Pancreas (tissue), 10 donors: ENCODE measurements around the gene RTN4RL1. TPM values are rescaled to one million over a fixed set of nuclear protein-coding genes. Genes with fewer than 3 reads are reported as not detected.
A peak's percentile ranks its signal among the peaks of the same experiment; 100 is the strongest.

Experiments used
- ATAC-seq, 4 donors: fragments of 200-7000 bp; cut with Tn5 transposase; one replicate each; pipeline versions ENCODE4 v1.8.0 to v1.9.1; 2020; ENCODE audit warnings: mild to moderate bottlenecking in 4 of 4, moderate library complexity in 4 of 4
- DNase-seq, 6 donors: peaks; one replicate each; pipeline ENCODE4 v3.0.0-alpha.2; 2020
- FAIRE-seq: peaks from 2 replicates; lab custom pipeline; 2012; peaks lifted over from hg19 to GRCh38; lab: Jason Lieb, UNC
- H3K27ac ChIP-seq, 4 donors: fragments of 200-600 bp; sonication (generic); 1 replicate in 3 of 4; 2 replicates in 1 of 4; pipeline versions ENCODE4 v1.5.0 to v1.8.0; 2020
- H3K27me3 ChIP-seq, 4 donors: fragments of 200-600 bp; one replicate each; pipeline ENCODE4 v1.8.0; 2021
- H3K36me3 ChIP-seq, 3 donors: fragments of 200-600 bp; sonication (generic) in 1 of 3; one replicate each; pipeline versions ENCODE4 v1.5.0 to v1.8.0; 2020 to 2021
- H3K4me1 ChIP-seq, 3 donors: fragments of 200-600 bp; one replicate each; pipeline ENCODE4 v1.8.0; 2021
- H3K4me3 ChIP-seq, 4 donors: fragments of 200-600 bp; sonication (generic) in 2 of 4; one replicate each; pipeline versions ENCODE4 v1.5.0 to v1.8.0; 2020 to 2021
- H3K9me3 ChIP-seq, 4 donors: fragments of 200-600 bp; one replicate each; pipeline ENCODE4 v1.8.0; 2021
- CTCF ChIP-seq, 4 donors: fragments of 200-600 bp; sonication (generic) in 3 of 4; IDR thresholded peaks; one replicate each; pipeline versions ENCODE4 v1.5.0 to v1.8.0; 2021; ENCODE audit warnings: antibody characterized with exemption in 4 of 4
- WGBS, 2 donors: extraction: QIAGEN DNeasy Blood & Tissue Kit; methylation state at CpG; one replicate each; pipeline ENCODE4 v1.1.7; 2013; 5-methylcytosine and 5-hydroxymethylcytosine counted together
- intact Hi-C, 3 donors: fragments of 100-400 bp; cut with DNase I; formaldehyde crosslinking; loops; one replicate each; pipeline versions ENCODE4 v1.11.1 to v1.14.2; 2022
- polyA plus RNA-seq, 2 donors: library from polyadenylated mRNA; stranded (reverse); fragments of 200-250 nt; gene quantifications; one replicate each; pipeline ENCODE4 v1.2.3, GENCODE V29; 2013
- total RNA-seq, 6 donors: library from RNA; stranded (reverse); fragmentation: NEBNext Ultra II Directional in 4 of 6; extraction: Animal tissue kit (Norgen Biotek cat#: 25700) in 4 of 6; gene quantifications; one replicate each; pipeline versions ENCODE4 v1.2.1 to v1.2.4, GENCODE V29; 2021 to 2023
- donor health status: healthy with polysubstance abuse.
- donor health status: DM: no; HTN: no; CAD: no; lungs with moderate emphysema.
- donor health status: DM: no; HTN: no; CAD: no.
- donor health status: control.
- donor health status: control.
- donor health status: Bipolar disorder and iron deficiency.
- donor health status: DM: yes; HTN: yes; CAD: no.
- donor health status: DM: no; HTN: no; CAD: no.
- donor health status: DM: no; HTN: no; CAD: no.
- donor health status: DM: yes; HTN: yes; CAD: no.

Gene RTN4RL1
- total and polyA plus RNA-seq, 8 donors, result 0.93 to 3.6 (median 2.1) TPM

DNA sequence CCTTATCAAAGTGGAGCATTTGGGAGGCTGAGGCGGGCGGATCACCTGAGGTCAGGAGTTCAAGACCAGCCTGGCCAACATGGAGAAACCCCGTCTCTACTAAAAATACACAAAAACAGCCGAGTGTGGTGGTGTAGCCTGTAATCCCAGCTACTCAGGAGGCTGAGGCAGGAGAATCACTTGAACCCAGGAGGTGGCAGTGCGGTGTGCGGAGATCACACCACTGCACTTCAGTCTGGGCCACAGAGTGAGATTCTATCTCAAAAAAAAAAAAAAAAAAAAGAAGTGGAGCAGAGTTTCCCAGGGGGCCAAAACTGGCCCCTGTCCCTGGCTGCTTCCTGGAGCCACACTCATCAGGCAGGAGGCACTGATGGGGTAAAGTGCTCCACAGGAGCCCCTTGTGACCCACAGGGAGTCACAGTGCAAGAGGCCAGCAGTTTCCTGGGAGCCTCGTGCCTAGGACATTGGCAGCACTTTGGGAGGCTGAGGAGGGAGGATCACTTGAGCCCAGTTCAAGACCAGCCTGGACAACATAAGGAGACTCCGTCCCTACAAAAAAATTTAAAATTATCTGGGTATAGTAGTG lies 44.4 kb downstream of the RTN4RL1 start:
- no peak for TF ChIP-seq CTCF (IDR thresholded peaks at IDR 0.05)
- Histone ChIP-seq H3K27ac (no peak overlapping the region), H3K4me3 (no peak overlapping the region), H3K9me3 (no peaks in the 10 kb centered on the region), H3K27me3 (no peaks in the 10 kb centered on the region), H3K4me1 (no peaks in the 10 kb centered on the region), H3K36me3 (no peaks in the 10 kb centered on the region)
- 81 to 91% methylated on average over 8 of the region's 8 CpGs for WGBS, 2 donors
- DNase-seq, result no peak
- FAIRE-seq, result no peak
- ATAC-seq, result no peak
- intact Hi-C loops, result no loop called here

GRCh38 chr17:1979182-1979985 lies 45.8 kb downstream of the RTN4RL1 start:
- DNase-seq, result no peak
- no peak for TF ChIP-seq CTCF (IDR thresholded peaks at IDR 0.05)
- no peak overlapping the region for H3K27ac ChIP-seq
- no peaks in the 10 kb centered on the region for H3K36me3 ChIP-seq
- H3K9me3 ChIP-seq, result no peaks in the 10 kb centered on the region
- no peak overlapping the region for H3K4me3 ChIP-seq
- ATAC-seq, result peak in 3 of 4 donors; percentile 61 to 68 (median 61)
- intact Hi-C loops, result no loop called here
- WGBS, 2 donors, result 79% methylated on average over 10 to 11 of the region's 11 CpGs
- H3K4me1 ChIP-seq, result no peaks in the 10 kb centered on the region
- FAIRE-seq, result no peak
- H3K27me3 ChIP-seq, result no peaks in the 10 kb centered on the region

DNA sequence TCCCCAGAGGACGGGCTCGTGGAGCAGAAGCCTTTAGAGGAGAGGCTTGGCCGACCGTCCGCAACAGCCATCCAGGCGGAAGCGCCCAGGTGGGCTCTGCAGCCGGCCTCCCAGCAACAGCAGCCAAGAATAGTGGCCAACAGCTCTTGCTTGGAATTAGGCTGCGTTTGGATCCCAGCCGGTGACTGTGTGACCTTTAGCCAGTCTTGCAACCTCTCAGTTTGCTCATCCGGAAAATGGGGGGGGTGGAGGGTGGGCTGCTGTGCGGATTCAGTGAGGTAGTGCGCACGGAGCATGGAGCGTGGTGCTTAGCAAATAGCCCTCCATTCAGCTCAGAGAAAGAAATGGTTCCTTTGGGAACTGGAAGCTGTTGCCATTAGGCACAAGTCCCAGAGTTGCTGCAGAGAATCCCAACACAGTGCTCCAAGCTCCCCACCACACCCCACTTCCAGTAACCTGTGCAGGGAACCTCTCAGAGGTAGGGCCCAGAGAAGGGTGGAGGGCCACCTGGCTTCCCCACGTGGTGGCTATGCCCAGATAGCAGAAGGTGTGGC lies 46.7 kb downstream of the RTN4RL1 start:
- no peak for FAIRE-seq
- H3K4me1 ChIP-seq, result no peaks in the 10 kb centered on the region
- no peaks in the 10 kb centered on the region for H3K27me3 ChIP-seq
- 82 to 83% methylated on average over 16 of the region's 16 CpGs for WGBS, 2 donors
- H3K36me3 ChIP-seq, result no peaks in the 10 kb centered on the region
- H3K4me3 ChIP-seq, result no peak overlapping the region
- intact Hi-C loops, result no loop called here
- no peak for DNase-seq
- no peak for TF ChIP-seq CTCF (IDR thresholded peaks at IDR 0.05)
- H3K27ac ChIP-seq, result no peak overlapping the region
- no peak for ATAC-seq
- H3K9me3 ChIP-seq, result no peaks in the 10 kb centered on the region

DNA sequence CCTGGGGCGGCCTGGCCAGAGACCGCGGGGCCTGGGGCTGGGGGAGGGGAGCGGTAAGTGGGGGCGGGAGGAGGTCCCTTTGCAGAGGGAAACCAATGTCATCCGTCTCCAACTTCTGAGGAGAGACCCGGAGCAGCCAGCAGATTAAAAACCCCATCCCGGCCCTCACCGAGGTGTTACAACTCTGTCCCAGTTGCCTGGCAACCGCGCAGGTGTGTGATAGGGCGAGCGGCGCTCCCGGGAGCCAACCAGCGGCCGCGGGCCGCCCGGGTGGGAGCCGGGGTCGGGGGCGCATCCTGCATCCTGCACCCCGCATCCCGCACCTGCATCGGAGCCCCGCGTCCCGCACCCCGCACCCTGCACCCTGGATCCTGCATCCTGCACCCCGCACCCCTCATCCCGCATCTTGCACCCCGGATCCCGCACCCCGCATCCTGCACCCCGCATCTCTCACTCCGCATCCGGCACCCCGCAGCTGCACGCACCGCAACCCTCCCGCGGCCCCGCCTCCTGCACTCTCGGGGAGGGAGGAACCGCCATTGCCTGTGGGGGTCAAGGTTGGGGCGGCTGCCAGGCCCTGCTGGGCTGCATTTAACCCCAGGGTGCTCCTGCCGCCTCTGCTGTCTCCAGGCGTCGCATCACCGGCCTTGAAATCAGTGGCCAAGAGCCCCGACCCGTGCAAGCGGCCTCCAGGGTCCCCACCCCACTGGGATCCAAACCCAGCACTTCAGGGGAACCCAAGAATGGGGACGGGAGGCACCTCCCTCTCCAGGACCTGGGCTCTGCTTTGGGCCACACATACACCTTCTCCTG lies 47.3 kb downstream of the RTN4RL1 start:
- DNase-seq (peak in 1 of 6 donors; percentile 46), ATAC-seq (peak; percentile 36 to 59 (median 52)), FAIRE-seq (no peak)
- WGBS, 2 donors, result 18 to 26% methylated on average over 33 to 55 of the region's 55 CpGs
- Histone ChIP-seq H3K36me3 (no peaks in the 10 kb centered on the region), H3K4me1 (no peaks in the 10 kb centered on the region), H3K4me3 (no peak overlapping the region), H3K9me3 (no peaks in the 10 kb centered on the region), H3K27me3 (no peaks in the 10 kb centered on the region), H3K27ac (no peak overlapping the region)
- TF ChIP-seq CTCF (IDR thresholded peaks at IDR 0.05), result no peak
- intact Hi-C loops, result no loop called here
